SK-N-SH (cell line): ENCODE results near the gene TAS2R41.

Experiments used
- CHD2 ChIP-seq: fragments of 150-350 bp; IDR thresholded peaks from 2 replicates; pipeline ENCODE4 v1.6.1; 2018; ENCODE audit warnings: low read length; ENCODE audit not compliant: partially characterized antibody
- EZH2phosphoT487 ChIP-seq: fragments of 200-600 bp; sonication (generic); IDR thresholded peaks from 2 replicates; pipeline ENCODE4 v1.6.1; 2017; ENCODE audit warnings: low read depth, mixed run types, mild to moderate bottlenecking, antibody characterized with exemption, moderate library complexity, borderline replicate concordance
- MEF2A ChIP-seq: IDR thresholded peaks from 2 replicates; pipeline ENCODE4 v1.4.0; 2012; ENCODE audit warnings: low read depth, borderline replicate concordance
- POLR2AphosphoS5 ChIP-seq: IDR thresholded peaks from 2 replicates; pipeline ENCODE4 v1.6.1; 2012; ENCODE audit warnings: low read depth, low read length
- RFX5 ChIP-seq: IDR thresholded peaks from 2 replicates; pipeline ENCODE4 v1.6.1; 2012; ENCODE audit warnings: mild to moderate bottlenecking, improper control_type of control experiment, low read length
- SIN3A ChIP-seq: IDR thresholded peaks from 2 replicates; pipeline ENCODE4 v1.6.1; 2012; ENCODE audit warnings: low read depth, mild to moderate bottlenecking, low read length, moderate library complexity, borderline replicate concordance
- TAF1 ChIP-seq: IDR thresholded peaks from 2 replicates; pipeline ENCODE4 v1.6.1; 2012; ENCODE audit warnings: low read depth, mild to moderate bottlenecking, low read length, moderate library complexity, borderline replicate concordance
- YY1 ChIP-seq: IDR thresholded peaks from 2 replicates; pipeline ENCODE4 v1.4.0; 2012; ENCODE audit warnings: low read depth, mild to moderate bottlenecking
- TF ChIP-seq, protein P1 (sequence below): fragments of 200-600 bp; sonication (generic); IDR thresholded peaks from 2 replicates; pipeline ENCODE4 v1.6.1; 2017; ENCODE audit warnings: antibody characterized with exemption, mild to moderate bottlenecking, moderate library complexity
- TF ChIP-seq, protein P2 (sequence below): IDR thresholded peaks from 2 replicates; pipeline ENCODE4 v1.4.0; 2012; ENCODE audit warnings: low read depth, borderline replicate concordance

DNA sequence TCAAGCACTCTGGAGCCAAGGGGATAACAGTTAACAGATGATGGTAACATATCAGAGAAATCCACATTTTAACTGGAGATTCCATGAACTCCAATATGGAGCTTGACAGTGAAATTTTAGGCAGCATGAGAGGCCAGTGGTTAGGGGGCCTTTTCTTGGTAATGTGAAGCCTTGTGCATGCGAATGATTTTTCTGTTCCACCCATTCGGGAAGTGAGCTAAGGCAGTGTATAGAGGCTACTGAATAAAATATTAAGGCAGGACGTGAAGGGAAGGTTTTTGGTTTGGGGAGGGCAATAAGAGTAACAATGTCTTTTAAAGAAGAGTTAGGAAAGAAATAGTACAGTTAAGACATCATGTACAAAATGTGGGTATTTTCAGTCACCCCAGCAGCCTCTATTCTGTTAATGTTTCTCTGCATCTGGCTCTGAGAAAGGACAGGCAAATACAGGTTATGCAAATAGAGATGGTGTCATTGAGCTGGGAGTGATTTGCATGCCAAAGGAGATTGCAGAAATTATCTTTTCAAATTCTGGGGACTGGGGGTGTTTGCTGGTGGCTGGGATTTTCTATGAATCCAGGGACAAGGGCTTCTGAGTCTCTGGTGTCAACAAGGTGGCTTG, 41.2 kb upstream of the TAS2R41 start:
- TF ChIP-seq, protein P1, sequence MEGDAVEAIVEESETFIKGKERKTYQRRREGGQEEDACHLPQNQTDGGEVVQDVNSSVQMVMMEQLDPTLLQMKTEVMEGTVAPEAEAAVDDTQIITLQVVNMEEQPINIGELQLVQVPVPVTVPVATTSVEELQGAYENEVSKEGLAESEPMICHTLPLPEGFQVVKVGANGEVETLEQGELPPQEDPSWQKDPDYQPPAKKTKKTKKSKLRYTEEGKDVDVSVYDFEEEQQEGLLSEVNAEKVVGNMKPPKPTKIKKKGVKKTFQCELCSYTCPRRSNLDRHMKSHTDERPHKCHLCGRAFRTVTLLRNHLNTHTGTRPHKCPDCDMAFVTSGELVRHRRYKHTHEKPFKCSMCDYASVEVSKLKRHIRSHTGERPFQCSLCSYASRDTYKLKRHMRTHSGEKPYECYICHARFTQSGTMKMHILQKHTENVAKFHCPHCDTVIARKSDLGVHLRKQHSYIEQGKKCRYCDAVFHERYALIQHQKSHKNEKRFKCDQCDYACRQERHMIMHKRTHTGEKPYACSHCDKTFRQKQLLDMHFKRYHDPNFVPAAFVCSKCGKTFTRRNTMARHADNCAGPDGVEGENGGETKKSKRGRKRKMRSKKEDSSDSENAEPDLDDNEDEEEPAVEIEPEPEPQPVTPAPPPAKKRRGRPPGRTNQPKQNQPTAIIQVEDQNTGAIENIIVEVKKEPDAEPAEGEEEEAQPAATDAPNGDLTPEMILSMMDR: no peak
- TF ChIP-seq POLR2AphosphoS5 (no peak), CHD2 (no peak), SIN3A (no peak), EZH2phosphoT487 (no peak), MEF2A (no peak), TAF1 (no peak), RFX5 (no peak), YY1 (no peak)
- TF ChIP-seq, protein P2, sequence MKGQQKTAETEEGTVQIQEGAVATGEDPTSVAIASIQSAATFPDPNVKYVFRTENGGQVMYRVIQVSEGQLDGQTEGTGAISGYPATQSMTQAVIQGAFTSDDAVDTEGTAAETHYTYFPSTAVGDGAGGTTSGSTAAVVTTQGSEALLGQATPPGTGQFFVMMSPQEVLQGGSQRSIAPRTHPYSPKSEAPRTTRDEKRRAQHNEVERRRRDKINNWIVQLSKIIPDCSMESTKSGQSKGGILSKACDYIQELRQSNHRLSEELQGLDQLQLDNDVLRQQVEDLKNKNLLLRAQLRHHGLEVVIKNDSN: no peak
